Activated naive CD8-positive, alpha-beta T cell treated with anti-CD3 and anti-CD28 coated beads, Interleukin-2, amount 10 ng/mL, durations not matched to agents 7 days and 5 days (primary cell): ENCODE measurements around the gene LRRC26. TPM values are rescaled to one million over a fixed set of nuclear protein-coding genes. Genes with fewer than 3 reads are reported as not detected.

Experiments used
- ATAC-seq: fragments of 150-1000 bp; cut with Tn5 transposase; one replicate; pipeline ENCODE4 v1.10.0; 2021; ENCODE audit warnings: low read depth, moderate library complexity
- POLR2A ChIA-PET: fragments of 350-600 bp; sonication (Branson Sonifier 250); formaldehyde crosslinking; loops from one replicate; lab custom pipeline; 2021; ENCODE audit warnings: antibody characterized with exemption; lab: Charles Lee
- DNase-seq: peaks from one replicate; pipeline ENCODE4 v3.0.0; 2021
- H3K27ac Mint-ChIP-seq: one replicate; pipeline ENCODE4 v1.8.0; 2022; ENCODE audit warnings: mild to moderate bottlenecking, mixed read lengths
- H3K27me3 Mint-ChIP-seq: one replicate; pipeline ENCODE4 v1.8.0; 2022; ENCODE audit warnings: mild to moderate bottlenecking, moderate library complexity, mixed read lengths
- H3K36me3 Mint-ChIP-seq: one replicate; pipeline ENCODE4 v1.8.0; 2021; ENCODE audit warnings: mild to moderate bottlenecking, mixed read lengths
- H3K4me1 Mint-ChIP-seq: one replicate; pipeline ENCODE4 v1.8.0; 2021; ENCODE audit warnings: mixed read lengths
- H3K4me3 Mint-ChIP-seq: one replicate; pipeline ENCODE4 v1.8.0; 2022; ENCODE audit warnings: mild to moderate bottlenecking, moderate library complexity, mixed read lengths
- H3K9me3 Mint-ChIP-seq: one replicate; pipeline ENCODE4 v1.8.0; 2021; ENCODE audit warnings: mixed read lengths
- total RNA-seq, 2 experiments: library from RNA; stranded (reverse); gene quantifications; one replicate each; pipeline ENCODE4 v1.2.3, GENCODE V29; 2021

LRRC26 gene
- total RNA-seq, 2 experiments from 2014 or later = not detected

GRCh38 chr9:137186385-137186784 lies 16.5 kb upstream of the LRRC26 start:
- H3K4me1 Mint-ChIP-seq = peaks cover 16% of the 10 kb centered on the region
- H3K4me3 Mint-ChIP-seq = peak overlapping the region; percentile 91
- DNase-seq (no peak), ATAC-seq (no peak)
- POLR2A ChIA-PET = interaction anchor here (3.7 kb wide), 1 partner anchor 19 kb away, joined by 29 read pairs; the partner anchor contains the start of genes NDOR1 and TMEM203
- H3K9me3 Mint-ChIP-seq = no peaks in the 10 kb centered on the region
- H3K27ac Mint-ChIP-seq = peak overlapping the region; percentile 30
- peaks cover 6% of the 10 kb centered on the region for H3K36me3 Mint-ChIP-seq
- no peaks in the 10 kb centered on the region for H3K27me3 Mint-ChIP-seq

- H3K4me3 Mint-ChIP-seq = no peak overlapping the region
- DNase-seq (no peak), ATAC-seq (no peak)
- H3K9me3 Mint-ChIP-seq = no peaks in the 10 kb centered on the region
- peaks cover 16% of the 10 kb centered on the region for H3K4me1 Mint-ChIP-seq
- POLR2A ChIA-PET = no interaction called here
- no peaks in the 10 kb centered on the region for H3K27me3 Mint-ChIP-seq
- H3K36me3 Mint-ChIP-seq = peaks cover 6% of the 10 kb centered on the region
- no peak overlapping the region for H3K27ac Mint-ChIP-seq
These were observed 16.1 kb upstream of the LRRC26 start for GRCh38 chr9:137185921-137186320.

GRCh38 chr9:137184881-137185660 lies 15.2 kb upstream of the LRRC26 start:
- POLR2A ChIA-PET = no interaction called here
- H3K27ac Mint-ChIP-seq = no peak overlapping the region

GRCh38 chr9:137183980-137184595 lies 14.2 kb upstream of the LRRC26 start:
- POLR2A ChIA-PET = no interaction called here
- no peak for DNase-seq
- Mint-ChIP-seq H3K36me3 (peaks cover 6% of the 10 kb centered on the region), H3K27ac (no peak overlapping the region), H3K27me3 (no peaks in the 10 kb centered on the region), H3K4me3 (no peak overlapping the region), H3K9me3 (no peaks in the 10 kb centered on the region), H3K4me1 (peaks cover 11% of the 10 kb centered on the region)
- no peak for ATAC-seq

More at GRCh38 chr9:137184881-137185660, 15.2 kb upstream of the LRRC26 start:
- Mint-ChIP-seq H3K4me3 (no peak overlapping the region), H3K9me3 (no peaks in the 10 kb centered on the region), H3K4me1 (peaks cover 16% of the 10 kb centered on the region), H3K27me3 (no peaks in the 10 kb centered on the region), H3K36me3 (peaks cover 6% of the 10 kb centered on the region)
- DNase-seq (no peak), ATAC-seq (no peak)

- H3K4me3 Mint-ChIP-seq = no peak overlapping the region
- DNase-seq = no peak
- POLR2A ChIA-PET = no interaction called here
- H3K4me1 Mint-ChIP-seq = peaks cover 9% of the 10 kb centered on the region
- H3K27me3 Mint-ChIP-seq = no peaks in the 10 kb centered on the region
- H3K9me3 Mint-ChIP-seq = no peaks in the 10 kb centered on the region
- ATAC-seq = no peak
- no peak overlapping the region for H3K27ac Mint-ChIP-seq
- peaks cover 4% of the 10 kb centered on the region for H3K36me3 Mint-ChIP-seq
These were observed 13.0 kb upstream of the LRRC26 start for GRCh38 chr9:137182836-137183235.

DNA sequence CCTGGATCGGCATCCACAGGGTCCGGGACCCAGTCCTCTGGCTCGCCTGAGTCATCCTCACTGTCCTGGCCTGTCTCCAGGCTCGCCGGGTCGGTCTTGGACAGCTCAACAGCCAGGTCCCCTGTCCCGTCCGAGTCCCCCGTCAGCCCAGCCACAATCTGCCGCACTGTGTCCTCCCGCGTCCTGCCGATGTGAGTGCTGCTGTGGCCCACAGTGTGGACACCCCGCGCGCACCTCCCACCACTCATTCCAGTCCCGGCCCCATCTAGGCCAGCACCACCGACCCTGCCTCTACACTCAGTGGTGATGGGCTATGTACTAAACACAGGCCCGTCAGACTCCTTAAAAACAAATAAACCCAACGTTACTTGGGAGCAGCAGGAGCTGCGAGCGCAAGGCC lies 11.8 kb upstream of the LRRC26 start:
- Mint-ChIP-seq H3K27ac (no peak overlapping the region), H3K9me3 (no peaks in the 10 kb centered on the region), H3K36me3 (peaks cover 7% of the 10 kb centered on the region), H3K4me3 (no peak overlapping the region), H3K4me1 (peaks cover under 1% of the 10 kb centered on the region), H3K27me3 (no peaks in the 10 kb centered on the region)
- ATAC-seq (no peak), DNase-seq (no peak)
- POLR2A ChIA-PET = no interaction called here

- peaks cover 7% of the 10 kb centered on the region for H3K36me3 Mint-ChIP-seq
- POLR2A ChIA-PET = no interaction called here
- H3K4me3 Mint-ChIP-seq = no peak overlapping the region
- H3K4me1 Mint-ChIP-seq = no peaks in the 10 kb centered on the region
- ATAC-seq (no peak), DNase-seq (no peak)
- H3K9me3 Mint-ChIP-seq = no peaks in the 10 kb centered on the region
- peaks cover 2% of the 10 kb centered on the region for H3K27me3 Mint-ChIP-seq
- H3K27ac Mint-ChIP-seq = no peak overlapping the region
These were observed 10.6 kb upstream of the LRRC26 start for GRCh38 chr9:137180491-137180890.

- Mint-ChIP-seq H3K36me3 (peaks cover 7% of the 10 kb centered on the region), H3K9me3 (no peaks in the 10 kb centered on the region), H3K27me3 (peaks cover 2% of the 10 kb centered on the region), H3K4me1 (no peaks in the 10 kb centered on the region), H3K4me3 (no peak overlapping the region), H3K27ac (no peak overlapping the region)
- no peak for DNase-seq
- ATAC-seq = no peak
- POLR2A ChIA-PET = no interaction called here
These were observed 9.9 kb upstream of the LRRC26 start for GRCh38 chr9:137179761-137180160.

DNA sequence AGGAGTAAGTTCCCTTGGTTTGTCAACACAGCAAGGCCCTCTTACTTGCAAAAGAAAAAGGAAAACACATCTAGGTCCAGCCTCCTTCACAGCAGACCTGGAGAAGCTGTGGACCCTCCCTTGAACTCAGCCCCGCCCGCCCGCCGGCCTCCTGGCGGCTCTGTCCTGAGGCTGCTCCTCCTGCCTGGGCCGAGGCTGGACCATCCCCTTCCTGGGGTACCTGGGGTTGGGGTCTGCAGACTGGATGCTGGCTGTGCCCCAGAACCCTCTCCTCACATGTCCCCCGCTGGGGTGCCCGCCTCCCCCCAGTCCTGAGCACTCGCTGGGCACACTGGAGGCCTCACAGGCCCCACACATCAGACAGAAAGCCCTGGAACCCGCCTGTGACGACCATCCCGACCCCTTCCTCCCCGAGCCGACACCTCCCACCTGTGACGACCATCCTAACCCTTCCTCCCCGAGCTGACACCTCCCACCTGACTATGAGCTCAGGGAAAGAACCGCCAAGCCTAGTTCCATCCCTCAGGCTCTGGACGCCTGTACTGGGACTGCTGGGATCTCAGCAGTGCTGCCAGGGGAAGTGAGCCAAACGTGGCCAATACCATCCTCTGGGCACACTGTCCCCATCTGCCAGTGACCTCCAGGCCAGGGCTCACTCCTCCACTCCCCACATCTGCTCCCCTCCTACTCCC lies 9.2 kb upstream of the LRRC26 start:
- Mint-ChIP-seq H3K27me3 (peaks cover 2% of the 10 kb centered on the region), H3K4me1 (no peaks in the 10 kb centered on the region), H3K36me3 (peaks cover 5% of the 10 kb centered on the region), H3K27ac (peak overlapping the region; percentile 38), H3K4me3 (no peak overlapping the region), H3K9me3 (no peaks in the 10 kb centered on the region)
- DNase-seq = no peak
- POLR2A ChIA-PET = interaction anchor here (0.9 kb wide), 1 partner anchor 10 kb away, joined by 3 read pairs; no protein-coding TSS in a partner anchor
- no peak for ATAC-seq

DNA sequence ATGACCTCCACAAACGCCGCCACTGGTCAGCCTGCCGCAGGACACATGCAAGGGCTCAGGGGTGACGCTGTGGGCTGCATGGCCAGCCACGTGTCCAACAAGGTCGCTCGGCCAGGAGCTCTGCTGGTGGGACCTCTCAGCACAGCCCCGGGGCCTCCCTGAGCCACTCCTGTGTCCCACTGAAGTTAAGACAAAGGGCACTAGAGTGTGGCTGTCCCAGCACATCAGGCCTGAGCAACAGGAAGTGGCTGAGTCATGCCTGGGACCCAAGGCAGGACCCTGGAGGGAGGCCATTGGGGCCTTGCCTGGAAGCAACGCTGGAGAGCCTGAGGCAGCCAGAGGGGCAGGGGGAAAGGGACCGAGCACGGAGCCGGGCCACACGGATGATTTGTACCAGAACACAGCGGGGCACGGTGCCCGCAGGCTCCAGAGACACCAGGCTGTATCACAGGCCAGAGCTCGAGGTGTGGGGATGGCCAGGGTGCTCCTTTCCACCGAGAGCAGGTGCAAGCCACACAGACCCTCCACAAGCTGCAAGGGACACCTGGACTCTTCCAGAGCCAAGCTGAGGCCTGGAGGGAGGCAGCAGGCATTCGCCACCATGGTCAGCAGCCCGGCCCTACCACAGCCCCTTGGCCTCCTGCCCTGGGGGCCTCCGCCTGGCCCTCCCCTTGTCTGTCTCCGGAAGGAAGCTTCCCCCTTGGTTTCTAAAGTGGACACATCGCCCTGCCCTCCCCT lies 8.5 kb upstream of the LRRC26 start:
- Mint-ChIP-seq H3K36me3 (peaks cover 5% of the 10 kb centered on the region), H3K27ac (no peak overlapping the region), H3K4me3 (no peak overlapping the region), H3K9me3 (no peaks in the 10 kb centered on the region), H3K4me1 (no peaks in the 10 kb centered on the region), H3K27me3 (peaks cover 2% of the 10 kb centered on the region)
- POLR2A ChIA-PET = interaction anchor here (0.9 kb wide), 1 partner anchor 11 kb away, joined by 3 read pairs; no protein-coding TSS in a partner anchor
- DNase-seq = no peak
- no peak for ATAC-seq

GRCh38 chr9:137176302-137177182 lies 6.7 kb upstream of the LRRC26 start:
- H3K4me3 Mint-ChIP-seq = no peak overlapping the region
- no peak overlapping the region for H3K27ac Mint-ChIP-seq
- no peaks in the 10 kb centered on the region for H3K4me1 Mint-ChIP-seq
- DNase-seq = no peak
- H3K36me3 Mint-ChIP-seq = peaks cover 2% of the 10 kb centered on the region
- H3K9me3 Mint-ChIP-seq = no peaks in the 10 kb centered on the region
- POLR2A ChIA-PET = no interaction called here
- peak; percentile 52 for ATAC-seq
- H3K27me3 Mint-ChIP-seq = peaks cover 8% of the 10 kb centered on the region

GRCh38 chr9:137175345-137175961 lies 5.6 kb upstream of the LRRC26 start:
- Mint-ChIP-seq H3K27me3 (peaks cover 15% of the 10 kb centered on the region), H3K4me3 (no peak overlapping the region)
- ATAC-seq = no peak

More at GRCh38 chr9:137175345-137175961, 5.6 kb upstream of the LRRC26 start:
- Mint-ChIP-seq H3K27ac (no peak overlapping the region), H3K36me3 (peaks cover 2% of the 10 kb centered on the region), H3K9me3 (no peaks in the 10 kb centered on the region), H3K4me1 (no peaks in the 10 kb centered on the region)
- no peak for DNase-seq
- POLR2A ChIA-PET = no interaction called here
